Fibroblast of the aortic adventitia (primary cell): ENCODE measurements around the gene SNCAIP. TPM values are rescaled to one million over a fixed set of nuclear protein-coding genes. Genes with fewer than 3 reads are reported as not detected.

Experiments used
- DNase-seq: peaks from one replicate; pipeline ENCODE4 v3.0.0-alpha.2; 2010; ENCODE audit warnings: low read depth
- H3K4me3 ChIP-seq: 2 replicates; pipeline ENCODE4 v1.5.1; 2011; ENCODE audit warnings: low read depth, mild to moderate bottlenecking, control low read depth, low read length, moderate library complexity
- total RNA-seq: library from RNA; depleted of rRNA; stranded (reverse); fragments of >200 nt; gene quantifications from 2 replicates; pipeline ENCODE4 v1.2.3, GENCODE V29; 2012; ENCODE audit warnings: low replicate concordance
- TF ChIP-seq, protein P1 (sequence below): IDR thresholded peaks from 2 replicates; pipeline ENCODE4 v1.5.1; 2011; ENCODE audit warnings: mild to moderate bottlenecking, low read length, control low read depth, inconsistent platforms; ENCODE audit not compliant: insufficient read depth

Gene SNCAIP
- total RNA-seq, 1 donor = 0.18 TPM

DNA sequence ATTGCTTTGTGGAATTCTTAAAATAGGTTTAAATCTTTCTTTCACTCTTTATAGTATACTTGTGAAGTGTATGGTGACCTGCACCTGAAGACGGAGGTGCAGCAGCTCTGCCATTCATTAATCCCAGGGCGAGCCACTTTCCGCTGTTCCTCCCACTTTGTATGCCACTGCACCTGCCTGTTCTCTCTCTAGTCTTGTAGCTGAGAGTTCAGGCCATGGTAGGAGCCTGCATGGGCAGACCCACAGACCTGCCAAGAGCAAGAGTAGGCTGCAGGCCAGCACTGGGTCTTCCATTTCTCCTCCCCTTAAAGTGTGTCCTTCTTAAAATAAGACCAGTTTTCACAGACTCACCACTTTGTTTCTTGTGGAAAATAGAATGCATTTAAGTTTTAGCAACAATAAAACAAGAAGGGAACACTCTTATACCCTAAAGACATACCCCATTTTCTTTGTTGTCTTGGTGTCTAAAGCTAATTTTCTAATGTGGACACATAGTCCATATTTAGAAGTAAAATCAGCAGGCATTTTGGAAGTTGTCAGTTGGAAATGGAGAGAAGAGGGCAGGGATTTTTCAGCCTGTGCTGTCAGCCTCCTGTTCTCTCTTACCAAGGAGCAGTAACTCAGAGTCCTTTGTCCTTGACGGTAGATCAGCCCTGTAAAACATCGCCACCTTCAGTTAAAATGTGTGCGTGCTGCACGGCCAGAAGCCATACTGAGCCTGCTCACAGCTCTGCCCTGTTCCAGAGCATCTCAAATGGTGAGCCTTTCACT is 103.2 kb downstream of the SNCAIP start:
- TF ChIP-seq, protein P1, sequence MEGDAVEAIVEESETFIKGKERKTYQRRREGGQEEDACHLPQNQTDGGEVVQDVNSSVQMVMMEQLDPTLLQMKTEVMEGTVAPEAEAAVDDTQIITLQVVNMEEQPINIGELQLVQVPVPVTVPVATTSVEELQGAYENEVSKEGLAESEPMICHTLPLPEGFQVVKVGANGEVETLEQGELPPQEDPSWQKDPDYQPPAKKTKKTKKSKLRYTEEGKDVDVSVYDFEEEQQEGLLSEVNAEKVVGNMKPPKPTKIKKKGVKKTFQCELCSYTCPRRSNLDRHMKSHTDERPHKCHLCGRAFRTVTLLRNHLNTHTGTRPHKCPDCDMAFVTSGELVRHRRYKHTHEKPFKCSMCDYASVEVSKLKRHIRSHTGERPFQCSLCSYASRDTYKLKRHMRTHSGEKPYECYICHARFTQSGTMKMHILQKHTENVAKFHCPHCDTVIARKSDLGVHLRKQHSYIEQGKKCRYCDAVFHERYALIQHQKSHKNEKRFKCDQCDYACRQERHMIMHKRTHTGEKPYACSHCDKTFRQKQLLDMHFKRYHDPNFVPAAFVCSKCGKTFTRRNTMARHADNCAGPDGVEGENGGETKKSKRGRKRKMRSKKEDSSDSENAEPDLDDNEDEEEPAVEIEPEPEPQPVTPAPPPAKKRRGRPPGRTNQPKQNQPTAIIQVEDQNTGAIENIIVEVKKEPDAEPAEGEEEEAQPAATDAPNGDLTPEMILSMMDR = peak; percentile 79
- DNase-seq = peak; percentile 72
- no peak overlapping the region for H3K4me3 ChIP-seq

DNA sequence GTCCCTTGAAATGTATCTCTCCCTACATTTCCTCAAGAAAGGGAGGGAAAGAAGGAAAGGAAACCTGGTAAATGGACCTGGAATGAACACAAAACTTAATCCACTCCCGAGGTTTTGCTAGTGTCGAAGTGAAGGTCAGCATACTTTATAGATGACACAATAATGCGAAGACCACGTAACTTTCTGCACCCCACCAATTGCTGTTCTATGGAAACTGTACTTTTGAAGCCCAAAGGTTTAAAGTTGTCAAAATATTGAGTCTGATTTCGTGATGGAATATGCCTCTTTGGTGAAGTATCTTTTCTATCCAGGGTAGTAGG is 103.7 kb downstream of the SNCAIP start:
- no peak overlapping the region for H3K4me3 ChIP-seq
- no peak for DNase-seq
- TF ChIP-seq, protein P1 = no peak

DNA sequence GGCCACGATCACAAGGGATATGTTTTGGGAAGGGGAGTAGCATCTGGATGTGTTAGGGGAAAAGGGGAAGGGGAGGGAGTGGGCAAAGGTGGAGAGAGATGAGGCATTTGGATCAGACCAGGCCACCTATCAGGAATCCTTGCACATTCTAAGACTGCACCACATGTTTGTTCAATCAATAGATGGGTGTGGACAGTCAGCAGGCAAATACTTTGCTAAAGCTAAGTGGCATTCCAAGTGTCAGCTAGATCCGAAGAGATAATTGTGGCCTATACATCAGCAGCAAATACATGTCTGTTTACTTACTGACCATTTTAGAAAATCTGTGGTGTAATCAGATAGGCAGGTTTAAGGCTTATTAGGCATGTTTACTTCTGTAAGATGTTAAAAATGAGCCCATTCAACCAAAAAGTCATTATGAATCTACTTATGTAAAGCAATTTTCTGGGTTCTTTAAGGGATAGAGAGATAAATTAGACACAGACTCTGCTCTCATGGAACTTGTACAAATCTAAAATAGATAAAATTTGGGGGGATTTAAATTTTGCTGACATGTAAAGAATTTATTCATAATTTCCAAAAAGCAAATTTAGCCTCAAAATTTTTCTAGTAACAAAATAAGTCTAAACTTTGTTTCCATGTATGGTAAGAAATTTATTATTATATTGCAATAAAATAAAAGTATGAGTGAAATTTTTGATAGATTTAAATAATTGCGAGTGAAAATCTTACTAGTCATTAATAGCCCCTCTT is 107.3 kb downstream of the SNCAIP start:
- DNase-seq = no peak
- TF ChIP-seq, protein P1 = no peak
- no peak overlapping the region for H3K4me3 ChIP-seq

DNA sequence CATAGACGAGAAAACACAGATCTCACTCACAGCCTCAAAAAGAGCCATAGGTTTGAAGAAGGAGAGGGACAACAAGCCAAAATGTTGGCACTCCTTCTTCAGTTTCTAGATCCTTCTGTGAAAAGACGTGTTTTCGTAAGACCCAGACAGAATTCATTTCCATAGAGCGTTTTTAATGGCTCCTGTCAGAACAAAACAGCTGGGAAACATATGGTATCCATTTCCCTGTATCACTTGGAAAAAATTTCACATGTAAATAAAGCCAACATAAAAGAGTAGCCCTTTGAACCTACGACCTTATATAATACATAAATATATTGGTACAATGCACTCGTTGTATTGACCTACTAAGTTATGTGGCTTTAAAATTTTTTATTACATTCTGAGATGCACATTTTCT is 108.1 kb downstream of the SNCAIP start:
- no peak overlapping the region for H3K4me3 ChIP-seq
- no peak for DNase-seq
- TF ChIP-seq, protein P1 = no peak

DNA sequence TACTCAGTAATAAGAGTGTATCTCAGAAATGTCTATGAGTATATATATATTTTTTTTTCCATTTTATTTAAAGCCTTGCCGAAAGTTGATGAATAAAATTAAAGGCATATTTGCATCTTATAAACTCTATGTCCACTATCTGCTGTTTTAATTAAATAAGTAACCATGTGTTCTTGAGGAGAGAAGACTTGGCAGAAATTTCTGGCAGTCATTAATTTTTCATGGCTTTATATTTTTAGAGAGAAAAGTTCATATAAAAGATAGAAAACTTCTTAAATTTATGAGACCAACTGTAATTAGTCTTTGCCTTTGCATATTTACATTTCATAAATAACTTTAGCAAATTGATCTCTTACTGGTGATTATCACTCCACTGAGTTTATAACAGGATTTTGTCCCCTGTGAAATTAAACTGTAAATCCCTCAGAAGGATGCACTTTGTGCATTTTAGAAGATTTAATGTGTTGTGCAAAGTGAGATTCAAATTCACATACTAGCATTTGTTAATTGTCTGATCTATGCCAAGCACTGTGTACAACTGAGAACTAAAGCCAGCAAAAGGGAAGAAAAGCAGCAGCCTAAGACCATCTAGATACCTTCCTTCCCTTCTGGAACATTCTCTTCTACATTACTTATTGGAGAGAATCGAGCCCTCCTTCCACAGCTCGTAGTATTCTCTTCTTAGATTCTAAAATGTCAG is 108.7 kb downstream of the SNCAIP start:
- no peak overlapping the region for H3K4me3 ChIP-seq
- no peak for DNase-seq
- TF ChIP-seq, protein P1 = no peak

DNA sequence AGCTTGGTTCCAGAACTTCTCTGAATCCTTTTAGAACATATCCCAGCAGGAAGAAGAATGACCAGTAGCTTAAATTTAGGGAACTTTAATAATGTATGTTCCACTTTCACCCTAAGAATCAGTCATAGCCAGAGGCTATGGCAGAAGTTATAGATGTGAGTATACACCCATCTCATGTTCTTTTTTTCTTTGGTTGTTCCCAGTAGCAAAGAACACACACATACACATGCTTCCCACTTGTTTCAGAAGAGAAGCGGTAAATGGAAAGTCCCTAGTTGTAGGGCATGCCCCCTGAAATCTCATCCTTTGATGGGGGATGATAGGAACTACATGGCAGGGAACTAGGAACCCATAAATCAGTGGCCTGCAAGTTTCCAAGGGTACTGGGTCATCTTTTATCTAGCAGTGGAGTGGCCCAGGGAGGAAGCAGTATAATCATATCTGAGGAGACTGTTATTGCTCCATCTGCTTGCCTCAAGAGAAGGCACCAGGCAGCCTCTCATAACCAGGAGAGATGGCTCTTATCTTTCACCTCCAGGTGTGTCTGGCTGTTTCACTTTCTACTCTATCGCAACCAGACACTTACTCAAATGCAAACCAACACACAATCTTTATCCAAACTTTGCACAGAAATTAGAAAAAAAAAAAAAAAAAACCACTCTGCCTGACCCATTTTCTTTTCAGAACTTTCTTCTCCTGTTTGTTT is 109.5 kb downstream of the SNCAIP start:
- TF ChIP-seq, protein P1 = no peak
- DNase-seq = no peak
- no peak overlapping the region for H3K4me3 ChIP-seq
